HepG2 (cell line): Measurements from ENCODE around the gene UBE2Q2. TPM values are rescaled to one million over a fixed set of nuclear protein-coding genes. Genes with fewer than 3 reads are reported as not detected.

Experiments
- ATAC-seq: fragments of 200-7000 bp; cut with Tn5 transposase; 3 replicates; pipeline ENCODE4 v1.9.1; 2020; ENCODE audit warnings: mild to moderate bottlenecking, moderate library complexity
- BruUV-seq: library from RNA; stranded (reverse); fragments of 400-500 nt; replicated peaks from 2 replicates; lab custom pipeline; 2021; lab: Mats Ljungman, UMichigan
- CTCF ChIA-PET: fragments of 300-600 bp; formaldehyde crosslinking; extraction: SDS; loops from one replicate; lab custom pipeline; 2021; ENCODE audit warnings: low total read pairs, inconsistent platforms, low intra/inter-chr PET ratio; lab: Yijun Ruan, JAX
- POLR2A ChIA-PET: fragments of 350-600 bp; sonication (Branson Sonifier 250); formaldehyde crosslinking; loops from one replicate; lab custom pipeline; 2020; ENCODE audit warnings: antibody characterized with exemption, inconsistent platforms; lab: Yijun Ruan, JAX
- DNase-seq: peaks from one replicate; pipeline ENCODE4 v3.0.0-alpha.2; 2015; ENCODE audit warnings: low spot score
- FAIRE-seq: peaks from 3 replicates; lab custom pipeline; 2011; peaks lifted over from hg19 to GRCh38; lab: Jason Lieb, UNC
- H2AFZ ChIP-seq: one replicate; pipeline ENCODE4 v1.6.1; 2011; ENCODE audit warnings: low read length, inconsistent platforms
- H3K27ac ChIP-seq: fragments of 300-600 bp; 3 replicates; pipeline ENCODE4 v1.8.0; 2011; ENCODE audit warnings: mixed run types, mild to moderate bottlenecking, mixed read lengths, low read length, inconsistent platforms; ENCODE audit not compliant: insufficient read depth; ENCODE audit errors: extremely low read length
- H3K27me3 ChIP-seq, 2 experiments: fragments of 200-600 bp in 1 of 2; 2 replicates in 1 of 2; 3 replicates in 1 of 2; pipeline versions ENCODE4 v1.6.0 to v1.8.0; 2011; ENCODE audit warnings: low read length in 2 of 2, mild to moderate bottlenecking in 2 of 2, moderate library complexity in 2 of 2, inconsistent platforms in 1 of 2; ENCODE audit not compliant: insufficient read depth in 2 of 2, control insufficient read depth in 1 of 2
- H3K36me3 ChIP-seq, 2 experiments: fragments of 200-600 bp in 1 of 2; replicated peaks in 1 of 2; 2 replicates in 1 of 2; 3 replicates in 1 of 2; pipeline versions ENCODE4 v1.5.1 to v1.8.0; 2011; ENCODE audit warnings: low read length in 2 of 2, inconsistent platforms in 1 of 2; ENCODE audit not compliant: insufficient read depth in 2 of 2, control insufficient read depth in 1 of 2
- H3K4me1 ChIP-seq: 2 replicates; pipeline ENCODE4 v1.5.1; 2012; ENCODE audit warnings: low read length, inconsistent platforms; ENCODE audit not compliant: insufficient read depth
- H3K4me2 ChIP-seq: 2 replicates; pipeline ENCODE4 v1.6.0; 2011; ENCODE audit warnings: low read depth, low read length, inconsistent platforms
- H3K4me3 ChIP-seq, 3 experiments: fragments of 200-600 bp in 1 of 3; sonication (generic), shearing (Covaris generic) in 1 of 3; replicated peaks in 1 of 3; 2 replicates each; pipeline ENCODE4 v1.5.1; 2011 to 2016; ENCODE audit warnings: low read length in 3 of 3, inconsistent platforms in 2 of 3, low read depth in 2 of 3, mild to moderate bottlenecking in 2 of 3, control low read depth in 1 of 3, mixed read lengths in 1 of 3; ENCODE audit not compliant: insufficient read depth in 1 of 3
- H3K79me2 ChIP-seq: one replicate; pipeline ENCODE4 v1.6.1; 2011; ENCODE audit warnings: low read length, inconsistent platforms; ENCODE audit not compliant: insufficient read depth
- H3K9ac ChIP-seq: 2 replicates; pipeline ENCODE4 v1.6.0; 2011; ENCODE audit warnings: mild to moderate bottlenecking, low read depth, low read length, inconsistent platforms; ENCODE audit not compliant: insufficient read depth
- H3K9me3 ChIP-seq: 2 replicates; pipeline ENCODE4 v1.5.1; 2012; ENCODE audit warnings: mild to moderate bottlenecking, low read length
- H4K20me1 ChIP-seq: 2 replicates; pipeline ENCODE4 v1.6.0; 2011; ENCODE audit warnings: inconsistent platforms, mild to moderate bottlenecking, low read length, moderate library complexity; ENCODE audit not compliant: insufficient read depth
- AGO1 ChIP-seq: fragments of 200-400 bp; formaldehyde crosslinking; IDR thresholded peaks from 2 replicates; pipeline ENCODE4 v1.6.1; 2017; ENCODE audit warnings: mild to moderate bottlenecking, low read depth, low read length, moderate library complexity; ENCODE audit not compliant: poor library complexity, severe bottlenecking
- KLF15 ChIP-seq: sonication (generic); formaldehyde crosslinking; IDR thresholded peaks from 2 replicates; pipeline ENCODE4 v1.8.1; 2023; ENCODE audit warnings: borderline replicate concordance, mild to moderate bottlenecking, inconsistent platforms, missing genetic modification reagents, mixed read lengths
- MATR3 ChIP-seq: sonication (generic); formaldehyde crosslinking; IDR thresholded peaks from 2 replicates; pipeline ENCODE4 v1.4.0; 2020; ENCODE audit warnings: missing genetic modification reagents
- MED1 ChIP-seq: sonication (generic); formaldehyde crosslinking; IDR thresholded peaks from 2 replicates; pipeline ENCODE4 v1.4.0; 2020; ENCODE audit warnings: missing genetic modification reagents
- RXRB ChIP-seq: IDR thresholded peaks from 2 replicates; pipeline ENCODE4 v1.6.1; 2016; ENCODE audit warnings: borderline replicate concordance, missing genetic modification reagents, missing compliant biosample characterization
- ZNF317 ChIP-seq: sonication (generic); formaldehyde crosslinking; IDR thresholded peaks from 2 replicates; pipeline ENCODE4 v1.5.0; 2020; ENCODE audit warnings: mild to moderate bottlenecking, missing genetic modification reagents
- ZNF83 ChIP-seq: sonication (generic); formaldehyde crosslinking; IDR thresholded peaks from 2 replicates; pipeline ENCODE4 v1.4.0; 2020; ENCODE audit warnings: missing genetic modification reagents, mild to moderate bottlenecking, borderline replicate concordance
- WGBS: methylation state at CpG from one replicate; pipeline ENCODE4 v1.1.6; 2017; ENCODE audit warnings: low lambda C conversion rate; 5-methylcytosine and 5-hydroxymethylcytosine counted together
- in situ Hi-C: cut with HindIII; loops from 2 replicates; pipeline ENCODE4 v1.10.0; 2017; ENCODE audit warnings: low pct_unique_long_range_greater_than_20kb; ENCODE audit not compliant: extremely low pct_ligation_motif_present
- intact Hi-C: fragments of 100-400 bp; cut with micrococcal nuclease; formaldehyde crosslinking; loops from one replicate; pipeline ENCODE4 v1.10.0; 2022; ENCODE audit not compliant: unreplicated experiment
- polyA plus RNA-seq, 8 experiments: library from polyadenylated mRNA; depleted of rRNA in 3 of 8; stranded (reverse) in 7 of 8; unstranded in 1 of 8; fragments of >200 nt; fragmentation: Illumina TruSeq in 4 of 8; extraction: Trizol in 4 of 8; gene quantifications; 2 replicates each; pipeline versions ENCODE4 v1.2.1 to v1.2.3, GENCODE V29; 2011 to 2016; ENCODE audit warnings: low read depth in 4 of 8, missing spikeins in 1 of 8, mixed read lengths in 1 of 8; ENCODE audit not compliant: insufficient read depth in 1 of 8
- total RNA-seq, 5 experiments: library from RNA; depleted of rRNA; stranded (reverse); fragments of >200 nt; fragmentation: Illumina TruSeq; extraction: Trizol; gene quantifications; 2 replicates each; pipeline ENCODE4 v1.2.3, GENCODE V29; 2016; ENCODE audit warnings: low read depth in 1 of 5
- TF ChIP-seq, protein P1 (sequence below): IDR thresholded peaks from 2 replicates; pipeline ENCODE4 v1.6.1; 2016
- TF ChIP-seq, protein P2 (sequence below): sonication (generic); formaldehyde crosslinking; IDR thresholded peaks from 2 replicates; pipeline ENCODE4 v1.4.0; 2020; ENCODE audit warnings: missing genetic modification reagents; ENCODE audit errors: not compliant biosample characterization
- TF ChIP-seq, protein P3 (sequence below): sonication (generic); formaldehyde crosslinking; IDR thresholded peaks from 2 replicates; pipeline ENCODE4 v1.4.0; 2020; ENCODE audit warnings: low read depth, mild to moderate bottlenecking, missing genetic modification reagents

The UBE2Q2 gene
- total and polyA plus RNA-seq, 2 of the 13 experiments (the other 11 are each of a cell fraction or from before 2014, with no cell fraction given) = 10.6 to 20.4 TPM

DNA sequence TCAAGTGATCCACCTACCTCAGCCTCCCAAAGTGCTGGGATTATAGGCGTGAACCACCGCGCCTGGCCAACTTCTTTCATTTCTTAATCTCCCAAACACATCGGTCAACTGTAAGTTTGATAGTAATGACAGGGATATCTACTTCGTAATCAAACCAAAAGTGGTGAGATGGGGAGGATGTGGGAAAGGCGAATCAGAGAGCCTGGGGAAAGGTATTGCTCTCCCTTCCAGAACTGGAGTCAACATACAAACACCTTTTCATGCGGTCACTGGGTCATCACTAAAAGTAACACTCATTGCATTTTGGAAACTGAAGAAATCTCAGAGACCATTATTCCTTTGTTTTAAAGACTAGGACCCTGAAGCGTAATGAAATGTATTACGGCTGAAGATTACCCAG is 14.8 kb upstream of the UBE2Q2 start:
- Histone ChIP-seq H2AFZ (no peak overlapping the region), H3K4me2 (no peak overlapping the region), H3K79me2 (no peaks in the 10 kb centered on the region), H3K27ac (no peak overlapping the region), H3K36me3 (no peaks in the 10 kb centered on the region), H3K9ac (no peak overlapping the region), H3K4me1 (peaks cover 23% of the 10 kb centered on the region), H3K27me3 (peaks cover 0 to 21% of the 10 kb centered on the region in 2 experiments; a peak in 2 of 5 replicates), H4K20me1 (no peaks in the 10 kb centered on the region), H3K9me3 (no peaks in the 10 kb centered on the region)
- ChIA-PET CTCF (no interaction called here), POLR2A (no interaction called here)
- no peak for ATAC-seq
- in situ Hi-C loops = no loop called here
- FAIRE-seq = no peak
- WGBS = 80% methylated on average over 9 of the region's 9 CpGs
- intact Hi-C loops = no loop called here
- no peak for DNase-seq
- BruUV-seq = no TSS peak
- TF ChIP-seq MATR3 (CRISPR knock-in tag) = no peak
- TF ChIP-seq, protein P1, sequence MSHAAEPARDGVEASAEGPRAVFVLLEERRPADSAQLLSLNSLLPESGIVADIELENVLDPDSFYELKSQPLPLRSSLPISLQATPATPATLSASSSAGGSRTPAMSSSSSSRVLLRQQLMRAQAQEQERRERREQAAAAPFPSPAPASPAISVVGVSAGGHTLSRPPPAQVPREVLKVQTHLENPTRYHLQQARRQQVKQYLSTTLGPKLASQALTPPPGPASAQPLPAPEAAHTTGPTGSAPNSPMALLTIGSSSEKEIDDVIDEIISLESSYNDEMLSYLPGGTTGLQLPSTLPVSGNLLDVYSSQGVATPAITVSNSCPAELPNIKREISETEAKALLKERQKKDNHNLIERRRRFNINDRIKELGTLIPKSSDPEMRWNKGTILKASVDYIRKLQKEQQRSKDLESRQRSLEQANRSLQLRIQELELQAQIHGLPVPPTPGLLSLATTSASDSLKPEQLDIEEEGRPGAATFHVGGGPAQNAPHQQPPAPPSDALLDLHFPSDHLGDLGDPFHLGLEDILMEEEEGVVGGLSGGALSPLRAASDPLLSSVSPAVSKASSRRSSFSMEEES = no peak
- TF ChIP-seq KLF15 = no peak
- no peak for TF ChIP-seq MED1
- TF ChIP-seq, protein P2, sequence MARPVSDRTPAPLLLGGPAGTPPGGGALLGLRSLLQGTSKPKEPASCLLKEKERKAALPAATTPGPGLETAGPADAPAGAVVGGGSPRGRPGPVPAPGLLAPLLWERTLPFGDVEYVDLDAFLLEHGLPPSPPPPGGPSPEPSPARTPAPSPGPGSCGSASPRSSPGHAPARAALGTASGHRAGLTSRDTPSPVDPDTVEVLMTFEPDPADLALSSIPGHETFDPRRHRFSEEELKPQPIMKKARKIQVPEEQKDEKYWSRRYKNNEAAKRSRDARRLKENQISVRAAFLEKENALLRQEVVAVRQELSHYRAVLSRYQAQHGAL (CRISPR knock-in tag) = no peak
- TF ChIP-seq ZNF317 (CRISPR knock-in tag) = no peak
- TF ChIP-seq AGO1 = no peak
- TF ChIP-seq RXRB = no peak
- TF ChIP-seq, protein P3, sequence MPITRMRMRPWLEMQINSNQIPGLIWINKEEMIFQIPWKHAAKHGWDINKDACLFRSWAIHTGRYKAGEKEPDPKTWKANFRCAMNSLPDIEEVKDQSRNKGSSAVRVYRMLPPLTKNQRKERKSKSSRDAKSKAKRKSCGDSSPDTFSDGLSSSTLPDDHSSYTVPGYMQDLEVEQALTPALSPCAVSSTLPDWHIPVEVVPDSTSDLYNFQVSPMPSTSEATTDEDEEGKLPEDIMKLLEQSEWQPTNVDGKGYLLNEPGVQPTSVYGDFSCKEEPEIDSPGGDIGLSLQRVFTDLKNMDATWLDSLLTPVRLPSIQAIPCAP (CRISPR knock-in tag) = no peak
- TF ChIP-seq ZNF83 = no peak
- TF ChIP-seq, all 625 proteins: peak for 0
- H3K4me3 ChIP-seq = no peak overlapping the region
